OCI-LY3 (cell line): ENCODE data around the gene CEP170B.

Experiments used
- H2AFZ ChIP-seq: fragments of 200-600, 300-600 bp; shearing (Covaris generic); 2 replicates; pipeline ENCODE4 v1.6.0; 2014; ENCODE audit warnings: antibody characterized with exemption, low read depth, low read length
- H3K27ac ChIP-seq: fragments of 200-600, 300-600 bp; sonication (generic); 2 replicates; pipeline ENCODE4 v1.5.1; 2014; ENCODE audit warnings: mild to moderate bottlenecking, low read length, moderate library complexity, mixed read lengths
- H3K27me3 ChIP-seq: fragments of 200-600, 300-600 bp; sonication (generic); 2 replicates; pipeline ENCODE4 v1.6.1; 2014; ENCODE audit warnings: low read depth, low read length, mixed read lengths
- H3K36me3 ChIP-seq: fragments of 200-600, 300-600 bp; sonication (generic); replicated peaks from 2 replicates; pipeline ENCODE3; 2014; ENCODE audit warnings: low read depth, low read length, mixed read lengths
- H3K4me1 ChIP-seq: fragments of 300-600, 200-600 bp; sonication (generic); 2 replicates; pipeline ENCODE4 v1.6.1; 2014; ENCODE audit warnings: low read length, mixed read lengths
- H3K4me2 ChIP-seq: fragments of 200-600, 300-600 bp; sonication (generic); 2 replicates; pipeline ENCODE4 v1.6.1; 2014; ENCODE audit warnings: low read length, mixed read lengths
- H3K4me3 ChIP-seq: fragments of 300-600, 200-600 bp; sonication (generic); 2 replicates; pipeline ENCODE4 v1.5.1; 2014; ENCODE audit warnings: antibody characterized with exemption, mild to moderate bottlenecking, low read length, moderate library complexity
- H3K79me2 ChIP-seq: fragments of 300-600, 200-600 bp; shearing (Covaris generic); 2 replicates; pipeline ENCODE4 v1.6.1; 2014; ENCODE audit warnings: mild to moderate bottlenecking, low read length, mixed read lengths
- H3K9ac ChIP-seq: fragments of 300-600, 200-600 bp; shearing (Covaris generic); 2 replicates; pipeline ENCODE4 v1.6.0; 2014; ENCODE audit warnings: mild to moderate bottlenecking, low read length, moderate library complexity
- H3K9me3 ChIP-seq: fragments of 200-600, 300-600 bp; shearing (Covaris generic); 2 replicates; pipeline ENCODE4 v1.6.1; 2014; ENCODE audit warnings: low read length, mixed read lengths; ENCODE audit not compliant: insufficient read depth
- H4K20me1 ChIP-seq: fragments of 200-600, 300-600 bp; sonication (generic); 2 replicates; pipeline ENCODE4 v1.6.1; 2016; ENCODE audit warnings: low read length, mixed read lengths; ENCODE audit not compliant: insufficient read depth
- CTCF ChIP-seq: fragments of 200-600, 300-600 bp; sonication (generic); IDR thresholded peaks from 2 replicates; pipeline ENCODE4 v1.5.1; 2014; ENCODE audit warnings: antibody characterized with exemption, low read length, low read depth
- EZH2phosphoT487 ChIP-seq: fragments of 200-600 bp; shearing (Covaris generic); IDR thresholded peaks from 2 replicates; pipeline ENCODE4 v1.6.1; 2018; ENCODE audit warnings: antibody characterized with exemption, mixed run types, low read depth

Gene CEP170B

GRCh38 chr14:104845834-104846441 is 19.1 kb upstream of the CEP170B start:
- no peak overlapping the region for H3K4me3 ChIP-seq
- no peak overlapping the region for H2AFZ ChIP-seq
- no peaks in the 10 kb centered on the region for H4K20me1 ChIP-seq
- TF ChIP-seq EZH2phosphoT487 (no peak), CTCF (no peak)
- H3K4me1 ChIP-seq: no peaks in the 10 kb centered on the region
- no peak overlapping the region for H3K27ac ChIP-seq
- H3K36me3 ChIP-seq: no peaks in the 10 kb centered on the region
- H3K27me3 ChIP-seq: peaks cover 3% of the 10 kb centered on the region
- H3K4me2 ChIP-seq: no peak overlapping the region
- no peaks in the 10 kb centered on the region for H3K9me3 ChIP-seq
- no peaks in the 10 kb centered on the region for H3K79me2 ChIP-seq
- H3K9ac ChIP-seq: no peak overlapping the region

- Histone ChIP-seq H3K9me3 (no peaks in the 10 kb centered on the region), H3K27me3 (peaks cover 6% of the 10 kb centered on the region; the same call in 1 of the 2 replicates), H4K20me1 (no peaks in the 10 kb centered on the region), H3K9ac (no peak overlapping the region), H2AFZ (no peak overlapping the region), H3K4me1 (no peaks in the 10 kb centered on the region), H3K4me2 (no peak overlapping the region), H3K36me3 (no peaks in the 10 kb centered on the region), H3K27ac (no peak overlapping the region), H3K79me2 (no peaks in the 10 kb centered on the region), H3K4me3 (no peak overlapping the region)
- TF ChIP-seq CTCF (no peak), EZH2phosphoT487 (no peak)
Observed at GRCh38 chr14:104852280-104852663, 12.8 kb upstream of the CEP170B start.

GRCh38 chr14:104855532-104856090 is 9.5 kb upstream of the CEP170B start:
- H4K20me1 ChIP-seq: no peaks in the 10 kb centered on the region
- H3K4me1 ChIP-seq: no peaks in the 10 kb centered on the region
- no peak overlapping the region for H3K4me3 ChIP-seq
- no peaks in the 10 kb centered on the region for H3K36me3 ChIP-seq
- H2AFZ ChIP-seq: no peak overlapping the region
- H3K4me2 ChIP-seq: no peak overlapping the region
- no peak overlapping the region for H3K9ac ChIP-seq
- no peak for TF ChIP-seq CTCF
- TF ChIP-seq EZH2phosphoT487: no peak
- H3K27me3 ChIP-seq: peaks cover 6% of the 10 kb centered on the region; the same call in 1 of the 2 replicates
- H3K27ac ChIP-seq: no peak overlapping the region
- H3K9me3 ChIP-seq: no peaks in the 10 kb centered on the region
- no peaks in the 10 kb centered on the region for H3K79me2 ChIP-seq

- TF ChIP-seq EZH2phosphoT487: no peak
- no peak for TF ChIP-seq CTCF
- Histone ChIP-seq H3K4me3 (no peak overlapping the region), H3K9ac (no peak overlapping the region), H3K79me2 (no peaks in the 10 kb centered on the region), H3K4me1 (no peaks in the 10 kb centered on the region), H2AFZ (no peak overlapping the region), H4K20me1 (no peaks in the 10 kb centered on the region), H3K27ac (no peak overlapping the region), H3K4me2 (no peak overlapping the region), H3K9me3 (no peaks in the 10 kb centered on the region), H3K36me3 (no peaks in the 10 kb centered on the region), H3K27me3 (peaks cover 6% of the 10 kb centered on the region; the same call in 1 of the 2 replicates)
Observed at GRCh38 chr14:104856157-104856868, 8.8 kb upstream of the CEP170B start.
